ENCODE data around the gene COL1A1. TPM values are rescaled to one million over a fixed set of nuclear protein-coding genes. Genes with fewer than 3 reads are reported as not detected.

COL1A1 gene
- polyA plus RNA-seq, 1 donor, result 3,500 TPM

GRCh38 chr17:50199803-50200456 lies 1.5 kb downstream of the COL1A1 start:
- DNase-seq (ENCODE audit: low read depth), result no peak

- DNase-seq (ENCODE audit: low read depth), result no peak
Observed at GRCh38 chr17:50199211-50199802, 2.1 kb downstream of the COL1A1 start.

DNA sequence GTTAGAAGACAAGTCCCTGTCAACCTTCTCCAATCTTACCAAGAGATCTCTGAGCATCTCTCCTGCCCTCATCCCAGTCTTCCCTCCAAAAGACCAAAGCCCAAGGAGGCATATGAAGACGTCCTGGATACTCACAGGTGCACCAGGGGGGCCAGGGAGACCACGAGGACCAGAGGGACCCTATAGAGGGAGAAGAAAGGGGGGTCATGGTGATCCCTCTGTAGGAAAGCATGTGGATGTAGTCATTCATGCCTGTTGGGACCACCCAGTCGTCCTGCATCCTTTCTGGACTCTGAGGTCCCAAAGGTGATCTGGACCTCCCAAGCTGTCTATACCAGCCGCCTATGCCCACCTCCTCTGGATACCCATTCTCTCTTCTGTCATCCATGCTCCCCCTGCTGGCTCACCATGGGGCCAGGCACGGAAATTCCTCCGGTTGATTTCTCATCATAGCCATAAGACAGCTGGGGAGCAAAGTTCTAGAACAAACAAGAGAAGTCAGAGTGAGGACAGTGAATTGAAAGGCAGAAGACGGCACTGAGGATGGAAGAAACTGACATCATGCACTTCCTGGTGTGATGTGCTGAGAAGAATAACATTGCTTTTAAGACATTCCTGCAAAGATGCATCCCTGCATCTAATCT lies 3.3 kb downstream of the COL1A1 start:
- DNase-seq (ENCODE audit: low read depth), result no peak

- DNase-seq (ENCODE audit: low read depth), result no peak
Observed at GRCh38 chr17:50196826-50197225, 4.6 kb downstream of the COL1A1 start.

GRCh38 chr17:50196036-50196435 lies 5.4 kb downstream of the COL1A1 start:
- DNase-seq (ENCODE audit: low read depth), result no peak

DNA sequence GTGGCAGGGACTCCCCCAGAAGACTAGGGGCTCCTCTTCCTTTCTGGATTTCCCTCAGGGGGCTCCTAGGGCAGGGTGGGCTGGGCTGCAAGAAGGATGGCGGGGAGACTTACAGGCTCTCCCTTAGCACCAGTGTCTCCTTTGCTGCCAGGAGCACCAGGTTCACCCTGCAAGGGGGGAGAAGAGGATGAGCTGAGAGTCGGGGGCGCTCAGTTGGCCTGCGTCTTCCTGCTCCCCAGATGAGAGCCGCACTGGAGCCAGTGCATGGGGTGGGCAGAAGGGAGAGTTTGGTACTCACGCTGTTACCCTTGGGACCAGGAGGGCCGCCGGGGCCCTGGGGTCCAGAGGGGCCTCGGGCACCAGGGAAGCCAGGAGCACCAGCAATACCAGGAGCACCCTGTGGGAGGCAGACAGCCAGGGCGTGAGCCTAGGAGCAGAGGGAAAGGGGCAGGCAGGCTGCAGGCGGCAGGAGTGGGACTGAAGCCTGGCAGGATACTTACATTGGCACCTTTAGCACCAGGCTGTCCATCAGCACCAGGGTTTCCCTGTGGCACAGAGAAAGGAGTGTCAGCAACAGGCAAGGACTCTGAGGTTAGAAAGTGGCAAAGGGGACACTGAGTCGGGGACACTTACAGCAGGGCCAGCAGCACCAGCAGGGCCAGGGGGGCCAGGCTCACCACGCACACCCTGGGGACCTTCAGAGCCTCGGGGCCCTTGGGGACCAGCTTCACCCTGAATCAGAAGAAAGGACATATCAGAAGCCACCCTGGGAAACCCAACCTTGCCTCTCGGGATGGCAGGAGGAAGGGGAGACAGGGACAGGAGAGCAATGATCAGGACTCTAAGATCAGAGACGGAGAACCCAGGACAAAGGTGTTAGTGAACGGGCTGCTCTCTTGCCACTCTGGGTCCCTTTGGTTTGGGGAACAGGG lies 6.2 kb downstream of the COL1A1 start:
- no peak for DNase-seq (ENCODE audit: low read depth)

- no peak for DNase-seq (ENCODE audit: low read depth)
Observed at GRCh38 chr17:50194140-50194933, 7.1 kb downstream of the COL1A1 start.

GRCh38 chr17:50192618-50193291 lies 8.7 kb downstream of the COL1A1 start:
- DNase-seq (ENCODE audit: low read depth), result no peak

- DNase-seq (ENCODE audit: low read depth), result no peak
Observed at GRCh38 chr17:50192144-50192617, 9.2 kb downstream of the COL1A1 start.

GRCh38 chr17:50191359-50192143 lies 9.9 kb downstream of the COL1A1 start:
- DNase-seq (ENCODE audit: low read depth), result no peak

DNA sequence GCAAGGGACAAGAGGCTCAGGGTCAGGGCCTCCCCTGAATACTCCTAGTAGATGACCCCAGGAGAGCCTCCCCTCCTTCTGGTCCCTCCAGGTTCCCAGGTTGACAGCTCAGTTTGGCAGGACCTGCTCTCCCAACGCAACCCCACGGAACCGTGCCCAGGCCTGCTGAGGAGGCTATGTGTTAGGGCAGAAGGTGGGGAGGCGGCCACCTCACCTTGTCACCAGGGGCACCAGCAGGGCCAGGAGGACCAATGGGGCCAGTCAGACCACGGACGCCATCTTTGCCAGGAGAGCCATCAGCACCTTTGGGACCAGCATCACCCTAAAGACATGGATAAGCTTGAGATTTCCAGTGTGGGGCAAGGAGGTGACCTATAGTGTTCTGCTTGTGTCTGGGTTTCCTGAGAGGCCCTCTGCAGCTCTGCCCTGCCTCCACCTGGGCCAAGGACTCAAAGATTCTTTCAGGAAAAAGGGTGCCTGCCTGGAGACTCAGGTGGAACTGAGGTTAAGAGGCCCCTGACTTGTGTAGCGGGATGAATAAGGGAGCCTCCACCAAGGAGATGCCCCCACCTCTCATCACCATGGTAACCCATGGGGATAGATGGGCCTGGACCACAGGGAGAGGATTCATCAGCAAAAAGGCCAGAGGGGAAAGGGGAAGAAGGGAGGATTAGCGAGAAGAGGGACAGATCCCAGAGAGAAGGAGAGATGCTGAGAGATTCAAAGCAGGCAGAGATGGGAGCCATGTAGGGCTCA lies 10.7 kb downstream of the COL1A1 start:
- no peak for DNase-seq (ENCODE audit: low read depth)

DNA sequence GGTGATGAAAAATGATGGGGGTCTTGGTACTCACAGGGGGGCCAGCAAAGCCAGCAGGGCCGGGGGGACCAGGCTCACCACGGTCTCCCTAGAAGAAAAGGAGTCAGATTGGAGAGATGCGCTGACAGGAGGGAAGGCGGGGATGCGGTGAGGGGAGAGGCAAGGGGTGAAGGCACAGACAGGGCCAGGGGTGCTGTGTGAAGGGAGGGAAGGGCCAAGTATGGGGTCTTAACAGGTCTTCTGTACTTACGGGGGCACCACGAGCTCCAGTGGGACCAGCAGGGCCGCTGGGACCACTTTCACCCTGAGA lies 11.2 kb downstream of the COL1A1 start:
- DNase-seq (ENCODE audit: low read depth), result no peak

DNA sequence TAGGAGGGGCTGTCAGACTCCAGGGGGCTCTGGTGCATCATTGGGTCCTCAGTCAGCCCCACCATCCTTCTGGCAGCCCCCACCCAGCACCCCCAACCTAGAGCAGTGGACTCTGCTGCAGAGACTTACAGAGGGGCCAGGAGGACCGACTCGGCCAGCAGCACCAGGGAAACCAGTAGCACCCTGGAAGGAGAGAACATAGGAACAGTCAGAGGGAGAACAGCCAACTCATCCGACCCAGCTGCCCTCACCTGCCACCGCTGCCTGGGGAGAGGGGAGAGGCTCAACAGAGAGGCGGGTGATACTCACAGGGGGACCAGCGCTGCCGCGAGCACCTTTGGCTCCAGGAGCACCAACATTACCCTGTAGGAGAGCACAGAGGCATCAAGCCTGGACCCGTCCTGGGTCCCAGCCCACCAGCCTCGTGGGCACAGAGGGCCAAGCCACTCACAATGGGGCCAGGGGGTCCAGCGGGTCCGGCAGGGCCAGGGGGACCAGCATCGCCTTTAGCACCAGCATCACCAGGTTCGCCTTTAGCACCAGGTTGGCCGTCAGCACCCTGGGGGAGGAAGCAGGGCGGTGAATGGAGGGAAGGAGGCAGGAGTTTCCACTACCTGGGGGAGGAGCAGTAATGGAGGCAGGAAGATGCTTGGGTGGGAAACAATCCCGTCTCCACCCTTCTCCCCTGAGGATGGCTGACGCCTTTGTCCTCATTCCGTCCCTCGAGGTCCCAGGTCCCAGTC lies 11.7 kb downstream of the COL1A1 start:
- no peak for DNase-seq (ENCODE audit: low read depth)

GRCh38 chr17:50188921-50189549 lies 12.4 kb downstream of the COL1A1 start:
- no peak for DNase-seq (ENCODE audit: low read depth)

GRCh38 chr17:50188531-50188920 lies 12.9 kb downstream of the COL1A1 start:
- DNase-seq (ENCODE audit: low read depth), result no peak

- DNase-seq (ENCODE audit: low read depth), result no peak
Observed at GRCh38 chr17:50187751-50188530, 13.5 kb downstream of the COL1A1 start.

DNA sequence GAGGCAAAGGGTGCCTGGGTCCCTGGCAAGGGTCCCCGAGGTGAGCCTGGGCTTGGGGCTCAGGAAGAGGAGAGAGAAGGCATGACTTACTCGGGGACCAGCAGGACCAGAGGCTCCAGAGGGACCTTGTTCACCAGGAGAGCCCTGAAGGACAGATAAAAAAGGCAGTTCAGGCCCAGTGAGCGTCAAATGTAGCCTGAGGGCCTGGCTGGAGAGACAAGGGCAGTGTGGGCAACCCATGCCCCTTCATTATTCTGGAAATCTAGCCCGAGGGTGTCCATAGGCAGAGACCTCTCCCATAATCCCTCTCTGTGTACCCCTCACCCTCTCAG lies 14.1 kb downstream of the COL1A1 start:
- DNase-seq (ENCODE audit: low read depth), result no peak
